ENCODE data around the gene IL17RC. TPM values are rescaled to one million over a fixed set of nuclear protein-coding genes. Genes with fewer than 3 reads are reported as not detected.

Gene IL17RC
- total RNA-seq, 1 donor from 2014 or later, result 20.1 TPM

- H3K36me3 Mint-ChIP-seq (ENCODE audit: low read depth, unreplicated experiment), result peaks cover 10% of the 10 kb centered on the region
- H3K4me1 Mint-ChIP-seq (ENCODE audit: low read depth, unreplicated experiment), result peaks cover 5% of the 10 kb centered on the region
- Histone ChIP-seq H3K4me1 (ENCODE audit: insufficient read depth, low read length) (peaks cover 6% of the 10 kb centered on the region), H3K4me3 (ENCODE audit: insufficient read depth, low read depth, low read length) (no peak overlapping the region), H4K20me1 (ENCODE audit: insufficient read depth, low read length) (no peaks in the 10 kb centered on the region), H3K4me2 (ENCODE audit: low read length) (no peak overlapping the region), H3K9ac (ENCODE audit: low read length) (no peak overlapping the region), H3K36me3 (ENCODE audit: insufficient read depth, low read length) (no peaks in the 10 kb centered on the region), H3K27ac (ENCODE audit: low read depth, low read length) (no peak overlapping the region), H2AFZ (ENCODE audit: low read depth, low read length) (no peak overlapping the region), H3K9me3 (ENCODE audit: insufficient read depth, low read depth, low read length) (no peaks in the 10 kb centered on the region), H3K27me3 (ENCODE audit: insufficient read depth, low read length) (no peaks in the 10 kb centered on the region), H3K79me2 (ENCODE audit: insufficient read depth, low read length) (no peaks in the 10 kb centered on the region)
- no peaks in the 10 kb centered on the region for H3K27me3 Mint-ChIP-seq (ENCODE audit: low read depth, unreplicated experiment)
- FAIRE-seq (no peak), DNase-seq (ENCODE audit: low read depth) (no peak)
- no peak overlapping the region for H3K4me3 Mint-ChIP-seq (ENCODE audit: unreplicated experiment)
- no peak overlapping the region for H3K27ac Mint-ChIP-seq (ENCODE audit: unreplicated experiment)
- peaks cover 9% of the 10 kb centered on the region for H3K9me3 Mint-ChIP-seq (ENCODE audit: unreplicated experiment)
- no peak for TF ChIP-seq CTCF (IDR thresholded peaks at IDR 0.05; ENCODE audit: insufficient read depth, low read depth, low read length)
Measured at GRCh38 chr3:9909221-9910013, 7.5 kb upstream of the IL17RC start.

- no peaks in the 10 kb centered on the region for H3K27me3 Mint-ChIP-seq (ENCODE audit: low read depth, unreplicated experiment)
- TF ChIP-seq CTCF (IDR thresholded peaks at IDR 0.05; ENCODE audit: insufficient read depth, low read depth, low read length), result no peak
- TF ChIP-seq EZH2 (IDR thresholded peaks at IDR 0.05; ENCODE audit: insufficient read depth, low read length), result no peak
- no peak for FAIRE-seq
- Histone ChIP-seq H4K20me1 (ENCODE audit: insufficient read depth, low read length) (no peaks in the 10 kb centered on the region), H3K9me3 (ENCODE audit: insufficient read depth, low read depth, low read length) (no peaks in the 10 kb centered on the region), H3K4me3 (ENCODE audit: insufficient read depth, low read depth, low read length) (no peak overlapping the region), H3K4me2 (ENCODE audit: low read length) (no peak overlapping the region), H3K4me1 (ENCODE audit: insufficient read depth, low read length) (peaks cover 19% of the 10 kb centered on the region), H3K27me3 (ENCODE audit: insufficient read depth, low read length) (no peaks in the 10 kb centered on the region), H3K36me3 (ENCODE audit: insufficient read depth, low read length) (no peaks in the 10 kb centered on the region), H3K79me2 (ENCODE audit: insufficient read depth, low read length) (no peaks in the 10 kb centered on the region), H3K27ac (ENCODE audit: low read depth, low read length) (no peak overlapping the region), H3K9ac (ENCODE audit: low read length) (no peak overlapping the region), H2AFZ (ENCODE audit: low read depth, low read length) (no peak overlapping the region)
- H3K9me3 Mint-ChIP-seq (ENCODE audit: unreplicated experiment), result peaks cover 9% of the 10 kb centered on the region
- no peak overlapping the region for H3K4me3 Mint-ChIP-seq (ENCODE audit: unreplicated experiment)
- peaks cover 10% of the 10 kb centered on the region for H3K36me3 Mint-ChIP-seq (ENCODE audit: low read depth, unreplicated experiment)
- H3K27ac Mint-ChIP-seq (ENCODE audit: unreplicated experiment), result no peak overlapping the region
- DNase-seq (ENCODE audit: low read depth), result no peak
- H3K4me1 Mint-ChIP-seq (ENCODE audit: low read depth, unreplicated experiment), result peaks cover 7% of the 10 kb centered on the region
Measured at GRCh38 chr3:9911863-9912262, 5.0 kb upstream of the IL17RC start.

DNA sequence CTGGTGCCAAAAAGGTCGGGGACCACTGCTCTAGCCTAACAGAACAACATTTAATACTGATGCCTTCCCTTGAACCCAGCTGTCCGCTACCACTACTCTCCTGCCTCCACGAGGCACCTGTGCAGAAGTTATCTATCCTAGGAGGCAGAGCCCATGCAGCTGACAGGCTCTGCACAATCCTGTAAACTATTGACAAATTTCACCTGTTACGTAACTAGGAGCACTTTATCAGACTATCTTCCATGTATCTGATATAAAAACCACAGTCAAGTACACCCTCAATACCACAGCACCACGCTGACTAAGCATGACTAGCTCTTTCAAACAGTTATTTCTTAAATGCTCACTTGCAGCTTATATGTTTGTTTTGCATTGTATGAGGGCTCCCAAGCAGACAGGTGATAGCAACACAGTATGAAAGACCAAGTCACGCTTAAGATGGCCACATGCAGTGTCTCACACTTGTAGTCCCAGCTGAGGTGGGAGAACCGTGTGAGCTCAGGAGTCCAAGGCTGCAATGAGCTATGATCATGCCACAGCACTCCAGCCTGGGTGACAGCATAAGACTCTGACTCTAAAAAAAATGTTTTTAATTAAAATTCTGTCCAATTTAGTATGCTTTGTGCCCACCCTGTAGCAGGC, 4.5 kb upstream of the IL17RC start:
- Histone ChIP-seq H3K36me3 (ENCODE audit: insufficient read depth, low read length) (no peaks in the 10 kb centered on the region), H3K27ac (ENCODE audit: low read depth, low read length) (no peak overlapping the region), H3K27me3 (ENCODE audit: insufficient read depth, low read length) (no peaks in the 10 kb centered on the region), H3K4me3 (ENCODE audit: insufficient read depth, low read depth, low read length) (no peak overlapping the region), H3K79me2 (ENCODE audit: insufficient read depth, low read length) (no peaks in the 10 kb centered on the region), H3K9ac (ENCODE audit: low read length) (no peak overlapping the region), H3K4me1 (ENCODE audit: insufficient read depth, low read length) (peaks cover 24% of the 10 kb centered on the region), H4K20me1 (ENCODE audit: insufficient read depth, low read length) (no peaks in the 10 kb centered on the region), H3K9me3 (ENCODE audit: insufficient read depth, low read depth, low read length) (no peaks in the 10 kb centered on the region), H3K4me2 (ENCODE audit: low read length) (no peak overlapping the region), H2AFZ (ENCODE audit: low read depth, low read length) (no peak overlapping the region)
- Mint-ChIP-seq H3K36me3 (ENCODE audit: low read depth, unreplicated experiment) (peaks cover 10% of the 10 kb centered on the region), H3K27ac (ENCODE audit: unreplicated experiment) (no peak overlapping the region), H3K27me3 (ENCODE audit: low read depth, unreplicated experiment) (no peaks in the 10 kb centered on the region), H3K9me3 (ENCODE audit: unreplicated experiment) (peaks cover 9% of the 10 kb centered on the region), H3K4me3 (ENCODE audit: unreplicated experiment) (no peak overlapping the region), H3K4me1 (ENCODE audit: low read depth, unreplicated experiment) (peaks cover 7% of the 10 kb centered on the region)
- no peak for FAIRE-seq
- no peak for TF ChIP-seq EZH2 (IDR thresholded peaks at IDR 0.05; ENCODE audit: insufficient read depth, low read length)
- no peak for TF ChIP-seq CTCF (IDR thresholded peaks at IDR 0.05; ENCODE audit: insufficient read depth, low read depth, low read length)
- peak; percentile 84 for DNase-seq (ENCODE audit: low read depth)
